ENCODE results near the gene AGPAT3. TPM values are rescaled to one million over a fixed set of nuclear protein-coding genes. Genes with fewer than 3 reads are reported as not detected.

Gene AGPAT3
- total and polyA plus RNA-seq, 10 of the 15 experiments (the other 5 are each of a cell fraction or from before 2014, with no cell fraction given) = 1.2 to 110 (median 30.8) TPM

GRCh38 chr21:43899307-43900077 is 34.5 kb downstream of the AGPAT3 start (continued):
- TF ChIP-seq CTCF (IDR thresholded peaks at IDR 0.05 in 2 of 3, conservative IDR thresholded peaks at IDR 0.05 in 1 of 3; ENCODE audit: control insufficient read depth in 2 of 3, extremely low read depth in 1 of 3, insufficient read depth in 1 of 3, low read depth in 3 of 3, low read length in 3 of 3) (no peak), NR2C2 (IDR thresholded peaks at IDR 0.05; ENCODE audit: borderline replicate concordance, control insufficient read depth, insufficient read length, low read depth) (no peak), BCL11A (IDR thresholded peaks at IDR 0.05; ENCODE audit: low read depth, low read length) (no peak), RAD21 (IDR thresholded peaks at IDR 0.05; ENCODE audit: insufficient read depth, low read depth, low read length) (no peak), SMC3 (IDR thresholded peaks at IDR 0.05; ENCODE audit: borderline replicate concordance, low read length) (no peak), TCF7 (IDR thresholded peaks at IDR 0.05; ENCODE audit: borderline replicate concordance) (no peak), MAX (IDR thresholded peaks at IDR 0.05; ENCODE audit: low read depth, low read length) (no peak), PML (IDR thresholded peaks at IDR 0.05; ENCODE audit: low read length) (no peak), ZNF207 (IDR thresholded peaks at IDR 0.05; ENCODE audit: borderline replicate concordance) (no peak), RUNX3 (IDR thresholded peaks at IDR 0.05; ENCODE audit: low read length) (no peak), FOXK2 (IDR thresholded peaks at IDR 0.05) (no peak)

- Histone ChIP-seq H3K79me2 (ENCODE audit: control insufficient read depth, insufficient read depth, low read length) (peaks cover 44% of the 10 kb centered on the region), H3K4me2 (ENCODE audit: control insufficient read depth, insufficient read depth) (no peak overlapping the region), H3K27ac (ENCODE audit: control insufficient read depth, insufficient read depth) (no peak overlapping the region), H3K9me3 (replicated peaks; ENCODE audit: control insufficient read depth, insufficient read depth, low read length) (no peaks in the 10 kb centered on the region; the same call in 2 of the 3 replicates), H4K20me1 (ENCODE audit: control insufficient read depth, insufficient read depth) (no peaks in the 10 kb centered on the region; the same call in 1 of the 2 replicates), H3K4me3 (no peak overlapping the region), H2AFZ (ENCODE audit: control insufficient read depth, low read depth, low read length) (no peak overlapping the region), H3K4me1 (ENCODE audit: control insufficient read depth, insufficient read depth, low read length) (no peaks in the 10 kb centered on the region), H3K9ac (ENCODE audit: control insufficient read depth, insufficient read depth, low read length) (no peak overlapping the region), H3K36me3 (ENCODE audit: control insufficient read depth in 2 of 2, insufficient read depth in 2 of 2, low read length in 1 of 2) (peaks cover 8 to 11% of the 10 kb centered on the region in 2 experiments; a peak in 3 of 4 replicates), H3K27me3 (replicated peaks in 1 of 2; ENCODE audit: control insufficient read depth in 2 of 2, insufficient read depth in 2 of 2, low read length in 1 of 2) (no peaks in the 10 kb centered on the region)
- ChIA-PET SMC1A (ENCODE audit: uncharacterized antibody, unreplicated experiment) (no interaction called here), POLR2A (no interaction called here), CTCF (interaction anchor here (0.7 kb wide), 1 partner anchor 38 kb away, joined by 5 read pairs; no protein-coding TSS in a partner anchor), RAD21 (ENCODE audit: unreplicated experiment) (no interaction called here)
- FAIRE-seq = no peak
- in situ Hi-C loops (cut with MboI) (no loop called here), intact Hi-C loops (cut with micrococcal nuclease; ENCODE audit: unreplicated experiment) (no loop called here)
- TF ChIP-seq RBBP5 (conservative IDR thresholded peaks at IDR 0.05) = no peak
- TF ChIP-seq ZBED1 (IDR thresholded peaks at IDR 0.05; ENCODE audit: borderline replicate concordance) = no peak
- TF ChIP-seq NFYA (IDR thresholded peaks at IDR 0.05; ENCODE audit: borderline replicate concordance, low read depth, low read length) = no peak
- no peak for TF ChIP-seq TARDBP (IDR thresholded peaks at IDR 0.05; ENCODE audit: borderline replicate concordance)
- no peak for TF ChIP-seq RELA (IDR thresholded peaks at IDR 0.05; ENCODE audit: borderline replicate concordance, partially characterized antibody)
- TF ChIP-seq HSF1 (IDR thresholded peaks at IDR 0.05; ENCODE audit: low read depth, low read length) = no peak
- no peak for TF ChIP-seq SIN3A (IDR thresholded peaks at IDR 0.05; ENCODE audit: low read depth, low read length)
- no peak for TF ChIP-seq HCFC1 (IDR thresholded peaks at IDR 0.05; ENCODE audit: low read length)
- no peak for TF ChIP-seq GABPA (IDR thresholded peaks at IDR 0.05; ENCODE audit: low read depth)
- TF ChIP-seq ATF3 (IDR thresholded peaks at IDR 0.05; ENCODE audit: borderline replicate concordance, extremely low read depth, low read depth, low read length) = no peak
- WGBS (ENCODE audit: insufficient coverage, insufficient replicate concordance, low lambda C conversion rate, missing lambda C conversion rate) = 100% methylated on average over 1 of the region's 1 CpG
- DNase-seq (ENCODE audit: low read depth, low spot score) = no peak
- ATAC-seq = no peak
- BruUV-seq (replicated peaks) = no TSS peak
Observed at GRCh38 chr21:43900078-43900385, 35.0 kb downstream of the AGPAT3 start.
